ENCODE measurements around the gene SMIM8. TPM values are rescaled to one million over a fixed set of nuclear protein-coding genes. Genes with fewer than 3 reads are reported as not detected.

Gene SMIM8
- total RNA-seq, 2 experiments from 2014 or later: 11.9 to 12.2 TPM

DNA sequence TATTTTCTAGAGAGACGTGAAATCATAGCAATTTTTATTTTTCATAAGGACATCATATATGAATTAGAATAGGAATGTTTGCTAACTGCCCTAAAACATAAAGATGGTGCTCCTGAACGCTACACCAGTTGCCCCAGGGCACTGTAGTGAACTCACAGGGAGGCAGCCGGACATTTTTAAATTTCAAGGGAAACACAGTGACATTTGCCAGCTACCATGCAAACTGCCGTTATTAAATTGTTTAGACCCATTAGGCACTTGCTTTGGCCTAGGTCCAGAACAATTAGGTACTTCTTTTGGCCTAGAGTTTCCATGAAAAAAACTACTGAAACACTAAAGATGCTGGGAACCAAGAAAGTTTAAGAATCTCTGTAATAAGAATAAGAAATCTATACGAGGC, 60.5 kb downstream of the SMIM8 start:
- no peaks in the 10 kb centered on the region for H3K4me1 Mint-ChIP-seq
- ATAC-seq (ENCODE audit: low read depth): no peak
- no peak overlapping the region for H3K27ac Mint-ChIP-seq
- POLR2A ChIA-PET: no interaction called here
- H3K27me3 Mint-ChIP-seq: no peaks in the 10 kb centered on the region
- H3K4me3 Mint-ChIP-seq: no peak overlapping the region
- no peak for DNase-seq
- no peaks in the 10 kb centered on the region for H3K36me3 Mint-ChIP-seq
- no peaks in the 10 kb centered on the region for H3K9me3 Mint-ChIP-seq

DNA sequence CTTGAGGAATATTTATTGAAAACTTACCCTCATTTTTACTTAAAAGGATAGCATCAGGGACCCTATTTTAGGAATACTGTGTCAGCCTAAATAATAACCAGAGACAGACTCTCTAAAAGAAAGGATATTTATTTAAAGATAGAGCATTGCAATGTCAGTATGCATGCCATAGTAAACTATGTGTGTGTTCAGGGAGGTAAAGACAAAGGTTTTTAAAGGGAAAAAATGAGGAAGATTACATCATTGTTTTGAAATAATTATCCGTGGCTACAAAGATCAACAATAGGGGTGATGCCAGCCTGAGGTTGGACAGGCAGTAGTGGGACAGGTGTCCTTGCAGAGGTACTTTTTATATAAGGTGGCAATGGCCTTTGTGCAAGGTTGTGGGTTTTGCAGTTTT, 61.6 kb downstream of the SMIM8 start:
- no peaks in the 10 kb centered on the region for H3K9me3 Mint-ChIP-seq
- POLR2A ChIA-PET: no interaction called here
- H3K4me3 Mint-ChIP-seq: no peak overlapping the region
- no peaks in the 10 kb centered on the region for H3K36me3 Mint-ChIP-seq
- no peak overlapping the region for H3K27ac Mint-ChIP-seq
- H3K4me1 Mint-ChIP-seq: no peaks in the 10 kb centered on the region
- DNase-seq (no peak), ATAC-seq (ENCODE audit: low read depth) (no peak)
- no peaks in the 10 kb centered on the region for H3K27me3 Mint-ChIP-seq

DNA sequence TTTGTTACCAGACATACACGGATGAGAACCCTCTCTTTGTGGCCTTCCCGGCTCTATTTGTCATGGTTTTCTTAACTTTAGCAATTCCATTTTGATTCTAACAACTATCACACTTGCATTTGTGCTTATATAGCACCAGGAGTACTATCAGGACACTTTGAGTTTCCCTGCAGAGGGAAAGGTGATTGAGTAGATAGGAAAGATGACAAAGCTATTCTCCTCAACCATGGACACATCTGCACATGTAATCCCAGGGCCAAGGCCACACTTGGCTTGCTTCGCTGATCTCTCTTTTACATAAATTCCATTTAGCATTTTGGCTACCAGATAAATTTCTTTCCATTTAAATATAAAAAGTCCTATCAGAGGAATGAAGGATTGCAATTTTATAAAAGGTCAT, 62.1 kb downstream of the SMIM8 start:
- DNase-seq (no peak), ATAC-seq (ENCODE audit: low read depth) (no peak)
- POLR2A ChIA-PET: no interaction called here
- Mint-ChIP-seq H3K4me3 (no peak overlapping the region), H3K27ac (no peak overlapping the region), H3K4me1 (no peaks in the 10 kb centered on the region), H3K36me3 (no peaks in the 10 kb centered on the region), H3K27me3 (no peaks in the 10 kb centered on the region), H3K9me3 (no peaks in the 10 kb centered on the region)

DNA sequence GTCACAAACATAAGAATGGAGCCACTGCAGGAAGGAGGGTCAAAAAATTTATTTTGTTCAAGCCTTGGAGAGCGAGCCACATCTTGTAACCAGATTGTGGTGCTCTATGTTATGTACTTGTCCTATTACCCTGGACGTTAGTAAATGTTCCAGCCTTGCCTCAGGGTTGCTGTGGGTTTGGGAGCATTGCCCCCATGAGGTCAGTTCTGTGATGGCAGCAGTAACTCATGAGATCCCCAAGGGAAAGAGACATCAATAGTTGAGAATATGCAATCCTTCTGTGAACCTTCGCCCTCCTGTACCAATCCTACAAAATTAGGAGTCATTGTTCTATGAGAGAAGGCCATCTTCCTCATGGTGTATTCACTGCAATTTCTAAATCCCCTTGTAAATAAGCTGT, 68.9 kb downstream of the SMIM8 start:
- POLR2A ChIA-PET: no interaction called here
- Mint-ChIP-seq H3K4me1 (peaks cover 4% of the 10 kb centered on the region), H3K27me3 (no peaks in the 10 kb centered on the region)

More for the DNA sequence above, 68.9 kb downstream of the SMIM8 start:
- Mint-ChIP-seq H3K4me3 (no peak overlapping the region), H3K27ac (no peak overlapping the region), H3K9me3 (no peaks in the 10 kb centered on the region), H3K36me3 (no peaks in the 10 kb centered on the region)
- ATAC-seq (ENCODE audit: low read depth): no peak
- no peak for DNase-seq

Other genes with a start within 250 kb of the SMIM8 start
- gene CGA, start 227.5 kb upstream of the SMIM8 start, total RNA-seq: not detected
- 10 to 100 TPM; 70.2 to 77.6 TPM for gene ZNF292, start 167.0 kb upstream of the SMIM8 start, total RNA-seq
- gene GJB7, start 6.7 kb downstream of the SMIM8 start, total RNA-seq: not detected
- 1 to 10 TPM; 3.2 to 3.4 TPM for gene C6orf163, start 22.2 kb downstream of the SMIM8 start, total RNA-seq
- not detected for gene CFAP206, start 85.4 kb downstream of the SMIM8 start, total RNA-seq
- 10 to 100 TPM; 14.1 to 14.9 TPM for gene SLC35A1, start 150.4 kb downstream of the SMIM8 start, total RNA-seq

Measured in activated naive CD8-positive, alpha-beta T cell treated with anti-CD3 and anti-CD28 coated beads, Interleukin-2, amount 10 ng/mL, durations not matched to agents 7 days and 5 days (primary cell).